ENCODE data around the gene BCL6.

The BCL6 gene

GRCh38 chr3:187745201-187746058, at the start of gene BCL6:
BCL6 (minus strand) TSS chr3:187745468; CDS start chr3:187733693, 11,775 bp downstream.
- peak within 1 kb of the TSS; percentile 91 for H2AFZ ChIP-seq (ENCODE audit: low read length)
- H3K4me1 ChIP-seq (ENCODE audit: insufficient read depth, low read length, poor library complexity, severe bottlenecking) = peaks cover 42% of the 10 kb centered on the region
- TF ChIP-seq, protein P1, sequence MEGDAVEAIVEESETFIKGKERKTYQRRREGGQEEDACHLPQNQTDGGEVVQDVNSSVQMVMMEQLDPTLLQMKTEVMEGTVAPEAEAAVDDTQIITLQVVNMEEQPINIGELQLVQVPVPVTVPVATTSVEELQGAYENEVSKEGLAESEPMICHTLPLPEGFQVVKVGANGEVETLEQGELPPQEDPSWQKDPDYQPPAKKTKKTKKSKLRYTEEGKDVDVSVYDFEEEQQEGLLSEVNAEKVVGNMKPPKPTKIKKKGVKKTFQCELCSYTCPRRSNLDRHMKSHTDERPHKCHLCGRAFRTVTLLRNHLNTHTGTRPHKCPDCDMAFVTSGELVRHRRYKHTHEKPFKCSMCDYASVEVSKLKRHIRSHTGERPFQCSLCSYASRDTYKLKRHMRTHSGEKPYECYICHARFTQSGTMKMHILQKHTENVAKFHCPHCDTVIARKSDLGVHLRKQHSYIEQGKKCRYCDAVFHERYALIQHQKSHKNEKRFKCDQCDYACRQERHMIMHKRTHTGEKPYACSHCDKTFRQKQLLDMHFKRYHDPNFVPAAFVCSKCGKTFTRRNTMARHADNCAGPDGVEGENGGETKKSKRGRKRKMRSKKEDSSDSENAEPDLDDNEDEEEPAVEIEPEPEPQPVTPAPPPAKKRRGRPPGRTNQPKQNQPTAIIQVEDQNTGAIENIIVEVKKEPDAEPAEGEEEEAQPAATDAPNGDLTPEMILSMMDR (conservative IDR thresholded peaks at IDR 0.05; ENCODE audit: low read length) = no peak
- no peak for TF ChIP-seq EZH2phosphoT487 (IDR thresholded peaks at IDR 0.05; ENCODE audit: borderline replicate concordance)
- peak within 1 kb of the TSS; percentile 94 for H3K4me2 ChIP-seq (ENCODE audit: low read depth, low read length, poor library complexity, severe bottlenecking)
- peaks cover 39% of the 10 kb centered on the region for H4K20me1 ChIP-seq (ENCODE audit: insufficient read depth, low read length, poor library complexity, severe bottlenecking)
- no peaks in the 10 kb centered on the region for H3K9me2 ChIP-seq (replicated peaks; ENCODE audit: low read depth, low read length)
- H3K9ac ChIP-seq (ENCODE audit: low read depth, low read length, poor library complexity, severe bottlenecking) = peak within 1 kb of the TSS; percentile 91
- H3K4me3 ChIP-seq (ENCODE audit: low read length, poor library complexity, severe bottlenecking) = peak within 1 kb of the TSS; percentile 96
- H3K9me3 ChIP-seq (ENCODE audit: insufficient read depth, low read depth, low read length) = no peaks in the 10 kb centered on the region
- H3F3A ChIP-seq (ENCODE audit: low read depth) = 0 out of 2 replicates have a peak, but pooled peaks cover 2% of the 10 kb centered on the region
- no peaks in the 10 kb centered on the region for H3K27me3 ChIP-seq (ENCODE audit: insufficient read depth, low read length, poor library complexity, severe bottlenecking)
- no peaks in the 10 kb centered on the region for H3K36me3 ChIP-seq (ENCODE audit: insufficient read depth, low read length)
- H3K79me2 ChIP-seq (ENCODE audit: insufficient read depth, low read length) = peaks cover 46% of the 10 kb centered on the region

DNA sequence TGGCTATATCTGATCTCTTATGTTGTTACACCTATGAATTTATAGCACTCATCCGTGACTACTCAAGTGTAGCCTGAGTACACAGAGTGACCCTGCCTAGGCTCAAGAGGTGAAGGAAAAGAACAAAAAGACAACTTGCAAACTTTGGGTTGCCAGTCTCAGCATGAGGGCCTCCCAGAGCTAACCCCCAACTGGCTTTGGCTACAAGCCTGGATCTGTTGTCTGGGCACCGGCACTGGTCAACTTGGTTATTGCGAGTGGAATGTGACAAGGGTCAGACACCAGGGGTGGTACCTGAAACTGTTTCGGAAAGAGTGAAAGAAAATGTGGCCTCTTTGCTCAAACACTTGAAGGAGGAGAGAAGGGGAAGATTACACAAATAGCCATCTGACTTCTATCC, 49.5 kb upstream of the BCL6 start:
- TF ChIP-seq, protein P1 (conservative IDR thresholded peaks at IDR 0.05; ENCODE audit: low read length) = no peak
- TF ChIP-seq EZH2phosphoT487 (IDR thresholded peaks at IDR 0.05; ENCODE audit: borderline replicate concordance) = no peak
- Histone ChIP-seq H3K4me3 (ENCODE audit: low read length, poor library complexity, severe bottlenecking) (no peak overlapping the region), H3K4me2 (ENCODE audit: low read depth, low read length, poor library complexity, severe bottlenecking) (no peak overlapping the region), H3K9ac (ENCODE audit: low read depth, low read length, poor library complexity, severe bottlenecking) (no peak overlapping the region), H3K4me1 (ENCODE audit: insufficient read depth, low read length, poor library complexity, severe bottlenecking) (peaks cover 30% of the 10 kb centered on the region), H4K20me1 (ENCODE audit: insufficient read depth, low read length, poor library complexity, severe bottlenecking) (no peaks in the 10 kb centered on the region), H3K9me3 (ENCODE audit: insufficient read depth, low read depth, low read length) (no peaks in the 10 kb centered on the region), H3K9me2 (replicated peaks; ENCODE audit: low read depth, low read length) (no peaks in the 10 kb centered on the region), H2AFZ (ENCODE audit: low read length) (no peak overlapping the region), H3K36me3 (ENCODE audit: insufficient read depth, low read length) (no peaks in the 10 kb centered on the region), H3K27me3 (ENCODE audit: insufficient read depth, low read length, poor library complexity, severe bottlenecking) (no peaks in the 10 kb centered on the region), H3K79me2 (ENCODE audit: insufficient read depth, low read length) (no peaks in the 10 kb centered on the region), H3F3A (ENCODE audit: low read depth) (no peaks in the 10 kb centered on the region)

GRCh38 chr3:187793618-187794017, 48.4 kb upstream of the BCL6 start:
- no peak for TF ChIP-seq EZH2phosphoT487 (IDR thresholded peaks at IDR 0.05; ENCODE audit: borderline replicate concordance)
- TF ChIP-seq, protein P1 (conservative IDR thresholded peaks at IDR 0.05; ENCODE audit: low read length) = no peak
- no peak overlapping the region for H3K9ac ChIP-seq (ENCODE audit: low read depth, low read length, poor library complexity, severe bottlenecking)
- H3K9me3 ChIP-seq (ENCODE audit: insufficient read depth, low read depth, low read length) = no peaks in the 10 kb centered on the region
- no peak overlapping the region for H2AFZ ChIP-seq (ENCODE audit: low read length)
- H3K4me2 ChIP-seq (ENCODE audit: low read depth, low read length, poor library complexity, severe bottlenecking) = no peak overlapping the region
- H3K9me2 ChIP-seq (replicated peaks; ENCODE audit: low read depth, low read length) = no peaks in the 10 kb centered on the region
- H3K79me2 ChIP-seq (ENCODE audit: insufficient read depth, low read length) = no peaks in the 10 kb centered on the region
- H3K36me3 ChIP-seq (ENCODE audit: insufficient read depth, low read length) = no peaks in the 10 kb centered on the region
- peaks cover 28% of the 10 kb centered on the region for H3K4me1 ChIP-seq (ENCODE audit: insufficient read depth, low read length, poor library complexity, severe bottlenecking)
- H4K20me1 ChIP-seq (ENCODE audit: insufficient read depth, low read length, poor library complexity, severe bottlenecking) = no peaks in the 10 kb centered on the region
- no peak overlapping the region for H3K4me3 ChIP-seq (ENCODE audit: low read length, poor library complexity, severe bottlenecking)
- H3F3A ChIP-seq (ENCODE audit: low read depth) = no peaks in the 10 kb centered on the region
- H3K27me3 ChIP-seq (ENCODE audit: insufficient read depth, low read length, poor library complexity, severe bottlenecking) = no peaks in the 10 kb centered on the region
